Measurements from ENCODE around the gene WNT2. TPM values are rescaled to one million over a fixed set of nuclear protein-coding genes. Genes with fewer than 3 reads are reported as not detected.
"Not testable (repeated sequence)": the region's sequence is repeated elsewhere in the genome, so short reads cannot be mapped to it uniquely, and the experiment has no call there.

WNT2 gene
- total and polyA plus RNA-seq, 5 donors = 0.57 to 4.4 (median 1.6) TPM

DNA sequence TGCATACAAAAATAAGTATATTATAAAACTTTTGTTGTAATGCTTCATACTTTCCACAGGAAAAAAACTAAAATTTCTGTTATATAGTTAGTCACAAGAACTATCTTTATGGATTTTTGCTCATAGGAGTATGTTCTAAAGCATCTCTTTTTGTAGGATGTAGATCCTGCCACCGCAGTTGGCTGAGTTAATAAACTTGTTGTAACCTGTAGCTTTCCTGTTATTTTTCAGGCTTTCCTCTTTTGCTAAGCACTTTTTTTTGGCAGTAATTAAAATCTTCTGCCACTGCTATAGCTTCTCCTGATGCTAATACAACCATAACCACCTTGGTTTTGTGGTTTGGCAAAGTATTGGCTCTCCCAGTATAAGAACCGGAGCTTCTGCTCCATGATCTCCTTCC lies 60.3 kb downstream of the WNT2 start:
- DNase-seq (no peak), ATAC-seq (no peak)
- Histone ChIP-seq H3K27me3 (ENCODE audit: control insufficient read depth, insufficient read depth) (no peaks in the 10 kb centered on the region), H3K4me1 (ENCODE audit: control insufficient read depth, insufficient read depth, low read length) (no peaks in the 10 kb centered on the region), H3K27ac (ENCODE audit: low read length) (no peak overlapping the region), H3K4me3 (ENCODE audit: low read length) (no peak overlapping the region), H3K9me3 (ENCODE audit: control insufficient read depth, low read length) (no peaks in the 10 kb centered on the region)
- intact Hi-C loops (cut with DNase I) = no loop called here
- 95% methylated on average over 2 of the region's 2 CpGs for WGBS

GRCh38 chr7:117259615-117260014 lies 63.2 kb downstream of the WNT2 start:
- intact Hi-C loops (cut with DNase I) = no loop called here
- ATAC-seq (no peak), DNase-seq (no peak)
- Histone ChIP-seq H3K9me3 (ENCODE audit: control insufficient read depth, low read length) (no peaks in the 10 kb centered on the region), H3K4me3 (ENCODE audit: low read length) (no peak overlapping the region), H3K27me3 (ENCODE audit: control insufficient read depth, insufficient read depth) (no peaks in the 10 kb centered on the region), H3K4me1 (ENCODE audit: control insufficient read depth, insufficient read depth, low read length) (no peaks in the 10 kb centered on the region), H3K27ac (ENCODE audit: low read length) (no peak overlapping the region)
- WGBS = 64% methylated on average over 1 of the region's 1 CpG

GRCh38 chr7:117251687-117252086 lies 71.2 kb downstream of the WNT2 start:
- no peaks in the 10 kb centered on the region for H3K4me1 ChIP-seq (ENCODE audit: control insufficient read depth, insufficient read depth, low read length)
- DNase-seq = no peak
- no peaks in the 10 kb centered on the region for H3K9me3 ChIP-seq (ENCODE audit: control insufficient read depth, low read length)
- H3K27ac ChIP-seq (ENCODE audit: low read length) = no peak overlapping the region
- WGBS = 77% methylated on average over 4 of the region's 4 CpGs
- intact Hi-C loops (cut with DNase I) = no loop called here
- no peaks in the 10 kb centered on the region for H3K27me3 ChIP-seq (ENCODE audit: control insufficient read depth, insufficient read depth)
- no peak for ATAC-seq
- H3K4me3 ChIP-seq (ENCODE audit: low read length) = no peak overlapping the region

DNA sequence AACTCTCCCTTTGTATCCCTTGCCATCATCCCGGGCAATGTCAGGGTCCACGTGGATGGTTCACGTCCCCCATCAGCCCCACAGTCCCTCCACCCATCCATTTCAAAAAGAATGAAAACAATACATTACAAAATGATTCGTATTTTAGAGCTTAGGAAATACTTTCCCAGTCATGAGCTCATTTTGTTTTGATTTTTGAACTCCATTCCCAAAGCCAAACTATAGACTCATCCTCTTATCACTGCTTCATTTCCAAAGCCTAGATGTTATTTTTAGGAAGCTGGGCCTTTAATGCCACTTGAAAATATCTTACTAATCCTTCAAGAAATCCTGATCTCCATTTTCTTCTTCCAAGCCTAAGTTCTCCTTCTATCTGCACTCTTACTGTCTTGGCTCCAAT lies 72.1 kb downstream of the WNT2 start:
- Histone ChIP-seq H3K9me3 (ENCODE audit: control insufficient read depth, low read length) (no peaks in the 10 kb centered on the region), H3K27ac (ENCODE audit: low read length) (no peak overlapping the region), H3K4me3 (ENCODE audit: low read length) (no peak overlapping the region), H3K4me1 (ENCODE audit: control insufficient read depth, insufficient read depth, low read length) (no peaks in the 10 kb centered on the region), H3K27me3 (ENCODE audit: control insufficient read depth, insufficient read depth) (no peaks in the 10 kb centered on the region)
- intact Hi-C loops (cut with DNase I) = no loop called here
- ATAC-seq (no peak), DNase-seq (no peak)
- WGBS = 44% methylated on average over 4 of the region's 4 CpGs

DNA sequence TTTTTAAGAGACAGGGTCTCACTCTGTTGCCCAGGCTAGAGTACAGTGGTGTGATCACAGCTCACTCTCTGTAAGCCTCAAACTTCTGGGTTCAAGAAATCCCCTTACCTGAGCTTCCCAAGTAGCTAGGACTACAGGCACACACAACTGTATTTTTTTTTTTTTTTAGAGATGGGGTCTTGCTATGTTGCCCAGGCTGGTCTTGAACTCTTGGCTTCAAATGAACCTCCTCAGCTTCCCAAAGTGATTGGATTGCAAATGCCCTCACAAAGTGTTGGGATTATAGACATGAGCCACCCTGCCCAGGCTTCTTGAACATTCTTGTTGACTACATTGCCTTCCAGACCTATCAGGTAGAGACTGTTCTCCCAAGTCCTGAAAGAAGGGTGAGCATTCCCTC lies 72.6 kb downstream of the WNT2 start:
- DNase-seq (no peak), ATAC-seq (no peak)
- no peaks in the 10 kb centered on the region for H3K27me3 ChIP-seq (ENCODE audit: control insufficient read depth, insufficient read depth)
- no peak overlapping the region for H3K4me3 ChIP-seq (ENCODE audit: low read length)
- no peak overlapping the region for H3K27ac ChIP-seq (ENCODE audit: low read length)
- intact Hi-C loops (cut with DNase I) = no loop called here
- no peaks in the 10 kb centered on the region for H3K9me3 ChIP-seq (ENCODE audit: control insufficient read depth, low read length)
- no peaks in the 10 kb centered on the region for H3K4me1 ChIP-seq (ENCODE audit: control insufficient read depth, insufficient read depth, low read length)

GRCh38 chr7:117249696-117250095 lies 73.2 kb downstream of the WNT2 start:
- H3K4me1 ChIP-seq (ENCODE audit: control insufficient read depth, insufficient read depth, low read length) = no peaks in the 10 kb centered on the region
- H3K27ac ChIP-seq (ENCODE audit: low read length) = no peak overlapping the region
- ATAC-seq (no peak), DNase-seq (no peak)
- H3K4me3 ChIP-seq (ENCODE audit: low read length) = no peak overlapping the region
- no peaks in the 10 kb centered on the region for H3K27me3 ChIP-seq (ENCODE audit: control insufficient read depth, insufficient read depth)
- H3K9me3 ChIP-seq (ENCODE audit: control insufficient read depth, low read length) = no peaks in the 10 kb centered on the region
- 81% methylated on average over 5 of the region's 5 CpGs for WGBS
- intact Hi-C loops (cut with DNase I) = no loop called here

- DNase-seq = no peak
- no peaks in the 10 kb centered on the region for H3K4me1 ChIP-seq (ENCODE audit: control insufficient read depth, insufficient read depth, low read length)
- H3K27ac ChIP-seq (ENCODE audit: low read length) = no peak overlapping the region
- ATAC-seq = no peak
- 56% methylated on average over 5 of the region's 5 CpGs for WGBS
- H3K4me3 ChIP-seq (ENCODE audit: low read length) = no peak overlapping the region
- intact Hi-C loops (cut with DNase I) = no loop called here
- H3K27me3 ChIP-seq (ENCODE audit: control insufficient read depth, insufficient read depth) = no peaks in the 10 kb centered on the region
- no peaks in the 10 kb centered on the region for H3K9me3 ChIP-seq (ENCODE audit: control insufficient read depth, low read length)
These were observed 74.0 kb downstream of the WNT2 start for GRCh38 chr7:117248829-117249228.

DNA sequence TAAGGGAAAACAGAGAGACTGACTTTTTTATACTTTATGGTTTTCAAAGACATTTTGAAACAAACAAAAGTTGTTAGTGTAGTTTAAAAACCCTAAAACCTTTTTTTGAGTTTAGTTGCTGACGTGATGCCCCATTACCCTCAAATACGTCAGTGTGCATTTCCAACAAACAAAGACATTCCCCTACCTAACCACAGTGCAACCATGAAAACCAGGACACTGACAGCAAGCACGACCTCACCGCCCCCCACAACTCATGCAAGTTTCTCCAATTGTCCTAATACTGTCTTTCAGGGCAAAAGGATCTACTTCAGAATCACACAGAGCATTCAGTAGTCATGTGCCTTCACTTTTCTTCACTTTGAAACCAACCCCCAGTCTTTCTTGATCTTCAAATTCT lies 75.0 kb downstream of the WNT2 start:
- Histone ChIP-seq H3K4me3 (ENCODE audit: low read length) (no peak overlapping the region), H3K27ac (ENCODE audit: low read length) (no peak overlapping the region), H3K27me3 (ENCODE audit: control insufficient read depth, insufficient read depth) (no peaks in the 10 kb centered on the region), H3K4me1 (ENCODE audit: control insufficient read depth, insufficient read depth, low read length) (no peaks in the 10 kb centered on the region), H3K9me3 (ENCODE audit: control insufficient read depth, low read length) (no peaks in the 10 kb centered on the region)
- 78% methylated on average over 4 of the region's 4 CpGs for WGBS
- DNase-seq (no peak), ATAC-seq (no peak)
- intact Hi-C loops (cut with DNase I) = no loop called here

- DNase-seq; H3K4me1 ChIP-seq (ENCODE audit: control insufficient read depth, insufficient read depth, low read length); H3K9me3 ChIP-seq (ENCODE audit: control insufficient read depth, low read length); H3K27me3 ChIP-seq (ENCODE audit: control insufficient read depth, insufficient read depth); H3K4me3 ChIP-seq (ENCODE audit: low read length); intact Hi-C loops (cut with DNase I); ATAC-seq; H3K27ac ChIP-seq (ENCODE audit: low read length): not testable (repeated sequence)
- 82% methylated on average over 2 of the region's 2 CpGs for WGBS
These were observed 77.2 kb downstream of the WNT2 start for GRCh38 chr7:117245703-117246102.

- DNase-seq = no peak
- 80% methylated on average over 3 of the region's 3 CpGs for WGBS
- ATAC-seq = no peak
- H3K27me3 ChIP-seq (ENCODE audit: control insufficient read depth, insufficient read depth) = no peaks in the 10 kb centered on the region
- intact Hi-C loops (cut with DNase I) = no loop called here
- H3K9me3 ChIP-seq (ENCODE audit: control insufficient read depth, low read length) = no peaks in the 10 kb centered on the region
- H3K4me1 ChIP-seq (ENCODE audit: control insufficient read depth, insufficient read depth, low read length) = no peaks in the 10 kb centered on the region
- H3K4me3 ChIP-seq (ENCODE audit: low read length) = no peak overlapping the region
- H3K27ac ChIP-seq (ENCODE audit: low read length) = no peak overlapping the region
These were observed 79.5 kb downstream of the WNT2 start for GRCh38 chr7:117243390-117243789.

GRCh38 chr7:117241088-117241487 lies 81.8 kb downstream of the WNT2 start:
- Histone ChIP-seq H3K4me1 (ENCODE audit: control insufficient read depth, insufficient read depth, low read length) (no peaks in the 10 kb centered on the region), H3K27me3 (ENCODE audit: control insufficient read depth, insufficient read depth) (no peaks in the 10 kb centered on the region), H3K4me3 (ENCODE audit: low read length) (no peak overlapping the region), H3K27ac (ENCODE audit: low read length) (no peak overlapping the region), H3K9me3 (ENCODE audit: control insufficient read depth, low read length) (no peaks in the 10 kb centered on the region)
- intact Hi-C loops (cut with DNase I) = no loop called here
- WGBS = 87% methylated on average over 4 of the region's 4 CpGs
- no peak for ATAC-seq
- DNase-seq = no peak

GRCh38 chr7:117238937-117239336 lies 83.9 kb downstream of the WNT2 start:
- no peaks in the 10 kb centered on the region for H3K4me1 ChIP-seq (ENCODE audit: control insufficient read depth, insufficient read depth, low read length)
- H3K4me3 ChIP-seq (ENCODE audit: low read length) = no peak overlapping the region
- 87% methylated on average over 7 of the region's 7 CpGs for WGBS
- no peak overlapping the region for H3K27ac ChIP-seq (ENCODE audit: low read length)
- intact Hi-C loops (cut with DNase I) = no loop called here
- H3K9me3 ChIP-seq (ENCODE audit: control insufficient read depth, low read length) = no peaks in the 10 kb centered on the region
- DNase-seq = no peak
- no peaks in the 10 kb centered on the region for H3K27me3 ChIP-seq (ENCODE audit: control insufficient read depth, insufficient read depth)
- no peak for ATAC-seq
